IMR-90 (cell line): ENCODE data around the gene CES3. TPM values are rescaled to one million over a fixed set of nuclear protein-coding genes. Genes with fewer than 3 reads are reported as not detected.

ENCODE experiments used
- ATAC-seq: fragments of 200-7000 bp; cut with Tn5 transposase; 2 replicates; pipeline ENCODE4 v1.9.1; 2020; ENCODE audit warnings: low read depth, mild to moderate bottlenecking, moderate library complexity
- BruUV-seq: library from RNA; stranded (reverse); fragments of 400-500 nt; replicated peaks from 2 replicates; lab custom pipeline; 2021; lab: Mats Ljungman, UMichigan
- CTCF ChIA-PET: fragments of 300-600 bp; formaldehyde crosslinking; extraction: SDS; loops from one replicate; lab custom pipeline; 2021; ENCODE audit warnings: antibody characterized with exemption; lab: Yijun Ruan, JAX
- POLR2A ChIA-PET: fragments of 300-600 bp; sonication (Branson Sonifier 250); formaldehyde crosslinking; loops from one replicate; lab custom pipeline; 2022; ENCODE audit warnings: antibody characterized with exemption; ENCODE audit not compliant: unreplicated experiment; lab: Charles Lee
- DNase-seq: peaks from one replicate; pipeline ENCODE4 v3.0.0; 2013
- H2AFZ ChIP-seq: replicated peaks from 2 replicates; pipeline ENCODE3; 2013; ENCODE audit warnings: low read length, mild to moderate bottlenecking; ENCODE audit not compliant: poor library complexity
- H2AK5ac ChIP-seq: 2 replicates; pipeline ENCODE4 v1.6.1; 2013; ENCODE audit warnings: low read depth, low read length, inconsistent platforms
- H2AK9ac ChIP-seq: replicated peaks from 2 replicates; pipeline ENCODE3; 2013; ENCODE audit warnings: mild to moderate bottlenecking, low read depth, low read length, moderate library complexity; ENCODE audit not compliant: poor library complexity
- H2BK120ac ChIP-seq: 2 replicates; pipeline ENCODE4 v1.6.1; 2013; ENCODE audit warnings: low read depth, low read length, inconsistent platforms
- H2BK15ac ChIP-seq: 3 replicates; pipeline ENCODE4 v1.6.1; 2013; ENCODE audit warnings: low read depth, low read length, inconsistent platforms
- H2BK20ac ChIP-seq: 2 replicates; pipeline ENCODE4 v1.6.1; 2013; ENCODE audit warnings: low read depth, mild to moderate bottlenecking, inconsistent platforms, low read length, moderate library complexity
- H2BK5ac ChIP-seq: 2 replicates; pipeline ENCODE4 v1.6.1; 2013; ENCODE audit warnings: mild to moderate bottlenecking, low read depth, low read length, inconsistent platforms; ENCODE audit not compliant: poor library complexity, severe bottlenecking
- H3K14ac ChIP-seq: replicated peaks from 2 replicates; pipeline ENCODE4 v1.6.1; 2013; ENCODE audit warnings: low read depth, low read length, inconsistent platforms
- H3K18ac ChIP-seq: 2 replicates; pipeline ENCODE4 v1.6.1; 2013; ENCODE audit warnings: low read depth, low read length, control low read depth
- H3K23ac ChIP-seq: 2 replicates; pipeline ENCODE4 v1.6.1; 2013; ENCODE audit warnings: low read depth, low read length, inconsistent platforms
- H3K27ac ChIP-seq: 2 replicates; pipeline ENCODE4 v1.5.1; 2013; ENCODE audit warnings: mild to moderate bottlenecking, control low read depth, low read length; ENCODE audit not compliant: insufficient read depth
- H3K27me3 ChIP-seq: 2 replicates; pipeline ENCODE4 v1.6.1; 2013; ENCODE audit warnings: low read length; ENCODE audit not compliant: control insufficient read depth, insufficient read depth
- H3K36me3 ChIP-seq: 2 replicates; pipeline ENCODE4 v1.6.1; 2013; ENCODE audit warnings: low read length, mixed read lengths; ENCODE audit not compliant: control insufficient read depth, insufficient read depth
- H3K4ac ChIP-seq: 2 replicates; pipeline ENCODE4 v1.6.1; 2013; ENCODE audit warnings: low read depth, low read length, inconsistent platforms
- H3K4me1 ChIP-seq: 2 replicates; pipeline ENCODE4 v1.6.1; 2013; ENCODE audit warnings: low read length, mixed read lengths; ENCODE audit not compliant: control insufficient read depth, insufficient read depth
- H3K4me2 ChIP-seq: 2 replicates; pipeline ENCODE4 v1.6.1; 2013; ENCODE audit warnings: low read depth, mild to moderate bottlenecking, control low read depth, low read length, moderate library complexity
- H3K4me3 ChIP-seq: 2 replicates; pipeline ENCODE4 v1.5.1; 2013; ENCODE audit warnings: low read depth, mild to moderate bottlenecking, control low read depth, low read length, moderate library complexity; ENCODE audit not compliant: insufficient read depth
- H3K56ac ChIP-seq: 2 replicates; pipeline ENCODE4 v1.6.1; 2013; ENCODE audit warnings: low read length, inconsistent platforms; ENCODE audit not compliant: insufficient read depth; ENCODE audit errors: extremely low read depth
- H3K79me1 ChIP-seq, 2 experiments: 2 replicates each; pipeline ENCODE4 v1.6.1; 2013; ENCODE audit warnings: low read length in 2 of 2, inconsistent platforms in 1 of 2, low read depth in 1 of 2
- H3K9ac ChIP-seq: 2 replicates; pipeline ENCODE4 v1.6.1; 2013; ENCODE audit warnings: low read depth, low read length, control low read depth
- H3K9me1 ChIP-seq: 2 replicates; pipeline ENCODE4 v1.6.1; 2013; ENCODE audit warnings: low read length, inconsistent platforms; ENCODE audit not compliant: insufficient read depth
- H3K9me3 ChIP-seq: 2 replicates; pipeline ENCODE4 v1.6.1; 2013; ENCODE audit warnings: low read length; ENCODE audit not compliant: control insufficient read depth, insufficient read depth
- H4K20me1 ChIP-seq: 2 replicates; pipeline ENCODE4 v1.6.1; 2013; ENCODE audit warnings: low read length, inconsistent platforms; ENCODE audit not compliant: insufficient read depth
- H4K5ac ChIP-seq: 2 replicates; pipeline ENCODE4 v1.6.1; 2013; ENCODE audit warnings: mild to moderate bottlenecking, low read depth, low read length, control low read depth
- H4K8ac ChIP-seq, 2 experiments: 2 replicates each; pipeline ENCODE4 v1.6.1; 2013; ENCODE audit warnings: low read depth in 2 of 2, low read length in 2 of 2, control low read depth in 1 of 2, inconsistent platforms in 1 of 2
- H4K91ac ChIP-seq: 2 replicates; pipeline ENCODE4 v1.6.1; 2013; ENCODE audit warnings: low read depth, low read length, inconsistent platforms; ENCODE audit not compliant: insufficient read depth
- BHLHE40 ChIP-seq: fragments of 150-350 bp; IDR thresholded peaks from 2 replicates; pipeline ENCODE4 v1.6.1; 2016; ENCODE audit warnings: mild to moderate bottlenecking, low read depth, low read length
- CEBPB ChIP-seq: IDR thresholded peaks from 2 replicates; pipeline ENCODE4 v1.6.1; 2012; ENCODE audit warnings: low read depth, low read length, improper control_type of control experiment
- CHD1 ChIP-seq: IDR thresholded peaks from 2 replicates; pipeline ENCODE4 v1.6.1; 2012; ENCODE audit warnings: low read depth, low read length, improper control_type of control experiment
- CTCF ChIP-seq: conservative IDR thresholded peaks from 2 replicates; pipeline ENCODE4 v1.5.1; 2012; ENCODE audit warnings: mild to moderate bottlenecking, low read depth, low read length, improper control_type of control experiment
- ELK1 ChIP-seq: fragments of 150-350 bp; IDR thresholded peaks from 2 replicates; pipeline ENCODE4 v1.6.1; 2016; ENCODE audit warnings: low read depth, mild to moderate bottlenecking, low read length, moderate library complexity, borderline replicate concordance
- FOS ChIP-seq: fragments of 150-350 bp; IDR thresholded peaks from 2 replicates; pipeline ENCODE4 v1.6.1; 2016; ENCODE audit warnings: low read depth, low read length
- MAFK ChIP-seq: IDR thresholded peaks from 2 replicates; pipeline ENCODE4 v1.6.1; 2012; ENCODE audit warnings: low read depth, low read length, improper control_type of control experiment
- MAZ ChIP-seq: IDR thresholded peaks from 2 replicates; pipeline ENCODE4 v1.6.1; 2012; ENCODE audit warnings: low read depth, mild to moderate bottlenecking, low read length, improper control_type of control experiment, moderate library complexity, borderline replicate concordance
- MXI1 ChIP-seq: IDR thresholded peaks from 2 replicates; pipeline ENCODE4 v1.6.1; 2012; ENCODE audit warnings: low read depth, mild to moderate bottlenecking, low read length, moderate library complexity, borderline replicate concordance
- NFE2L2 ChIP-seq: fragments of 150-350 bp; IDR thresholded peaks from 2 replicates; pipeline ENCODE4 v1.6.1; 2016; ENCODE audit warnings: low read depth, mild to moderate bottlenecking, low read length
- POLR2A ChIP-seq: IDR thresholded peaks from 2 replicates; pipeline ENCODE4 v1.6.1; 2012; ENCODE audit warnings: mild to moderate bottlenecking, low read depth, low read length
- RAD21 ChIP-seq: IDR thresholded peaks from 2 replicates; pipeline ENCODE4 v1.6.1; 2012; ENCODE audit warnings: low read length, improper control_type of control experiment
- RCOR1 ChIP-seq: IDR thresholded peaks from 2 replicates; pipeline ENCODE4 v1.6.1; 2012; ENCODE audit warnings: mild to moderate bottlenecking, low read length, improper control_type of control experiment; ENCODE audit not compliant: insufficient replicate concordance
- RFX5 ChIP-seq: IDR thresholded peaks from 2 replicates; pipeline ENCODE4 v1.8.0; 2012; ENCODE audit warnings: low read depth, mild to moderate bottlenecking, low read length, moderate library complexity
- SMC3 ChIP-seq: fragments of 150-350 bp; IDR thresholded peaks from 2 replicates; pipeline ENCODE4 v1.6.1; 2016; ENCODE audit warnings: low read depth, mild to moderate bottlenecking, antibody characterized with exemption, low read length, moderate library complexity
- USF2 ChIP-seq: fragments of 150-350 bp; IDR thresholded peaks from 2 replicates; pipeline ENCODE4 v1.6.1; 2017; ENCODE audit warnings: mild to moderate bottlenecking, antibody characterized with exemption, low read length, low read depth
- WGBS, 2 experiments: methylation state at CpG; one replicate each; pipeline versions ENCODE4 v1.1.5 to v1.1.7; 2013; ENCODE audit warnings: missing lambda C conversion rate in 2 of 2; ENCODE audit not compliant: insufficient read length in 1 of 2; ENCODE audit errors: extremely low coverage in 2 of 2; 5-methylcytosine and 5-hydroxymethylcytosine counted together
- dilution Hi-C: fragments of 300-500 bp; cut with HindIII; formaldehyde crosslinking; loops from one replicate; pipeline ENCODE4 v1.14.3; 2018; ENCODE audit warnings: low sequenced_read_pairs; ENCODE audit not compliant: unreplicated experiment
- in situ Hi-C: fragments of 300-500 bp; cut with MboI; formaldehyde crosslinking; loops from 3 replicates; pipeline ENCODE4 v1.14.3; 2019; ENCODE audit warnings: low sequenced_read_pairs, inconsistent platforms, mixed read lengths
- intact Hi-C: fragments of 100-400 bp; cut with micrococcal nuclease; formaldehyde crosslinking; loops from 2 replicates; pipeline ENCODE4 v1.10.0; 2022
- polyA plus RNA-seq, 3 experiments: library from polyadenylated mRNA; depleted of rRNA; stranded (reverse); fragments of >200 nt; gene quantifications; 2 replicates each; pipeline ENCODE4 v1.2.3, GENCODE V29; 2012; ENCODE audit warnings: low replicate concordance in 1 of 3
- total RNA-seq: library from RNA; depleted of rRNA; stranded (reverse); fragments of >200 nt; gene quantifications from 2 replicates; pipeline ENCODE4 v1.2.3, GENCODE V29; 2012

CES3 gene
- total and polyA plus RNA-seq, 2 of the 4 experiments (the other 2 are of a cell fraction): 0.03 TPM; not detected in 1

GRCh38 chr16:66991545-66992077, 30.5 kb downstream of the CES3 start:
- Histone ChIP-seq H3K4me2 (no peak overlapping the region), H3K79me1 (no peaks in the 10 kb centered on the region), H3K27ac (no peak overlapping the region), H2BK15ac (no peak overlapping the region), H4K20me1 (no peaks in the 10 kb centered on the region), H2AK5ac (no peak overlapping the region), H3K4me1 (peaks cover 6% of the 10 kb centered on the region), H4K91ac (no peak overlapping the region), H4K5ac (no peak overlapping the region), H3K9me1 (peaks cover 4% of the 10 kb centered on the region; the same call in 1 of the 2 replicates), H3K36me3 (no peaks in the 10 kb centered on the region), H3K9ac (no peak overlapping the region), H3K18ac (no peak overlapping the region), H2BK120ac (no peak overlapping the region), H3K4ac (no peak overlapping the region), H3K9me3 (no peaks in the 10 kb centered on the region), H3K14ac (no peak overlapping the region), H3K27me3 (peaks cover 3% of the 10 kb centered on the region; the same call in 1 of the 2 replicates), H2AK9ac (no peak overlapping the region), H2BK20ac (no peak overlapping the region), H2AFZ (no peak overlapping the region), H3K4me3 (no peak overlapping the region), H4K8ac (no peak overlapping the region), H2BK5ac (no peak overlapping the region), H3K56ac (no peak overlapping the region), H3K23ac (no peak overlapping the region)
- ChIA-PET CTCF (interaction anchor here (1.1 kb wide), 1 partner anchor 163 kb away, joined by 3 read pairs; no protein-coding TSS in a partner anchor), POLR2A (no interaction called here)
- ATAC-seq (no peak), DNase-seq (no peak)
- dilution Hi-C loops: no loop called here
- BruUV-seq: no TSS peak
- intact Hi-C loops: no loop called here
- no peak for TF ChIP-seq RFX5
- TF ChIP-seq MAZ: no peak
- no peak for TF ChIP-seq MXI1
- TF ChIP-seq ELK1: no peak
- TF ChIP-seq CHD1: no peak
- TF ChIP-seq BHLHE40: no peak
- TF ChIP-seq CEBPB: no peak
- no peak for TF ChIP-seq RCOR1
- TF ChIP-seq NFE2L2: no peak
- no peak for TF ChIP-seq POLR2A
- TF ChIP-seq RAD21: no peak
- no peak for TF ChIP-seq CTCF
- no peak for TF ChIP-seq MAFK
- TF ChIP-seq FOS: no peak
- TF ChIP-seq SMC3: no peak
- no peak for TF ChIP-seq USF2
- in situ Hi-C loops: no loop called here
- WGBS, 2 experiments: no CpG with 5 or more reads among the region's 2 CpGs
